ENCODE results near the gene CLN6.
"Not testable (repeated sequence)": the region's sequence is repeated elsewhere in the genome, so short reads cannot be mapped to it uniquely, and the experiment has no call there.

Gene CLN6

DNA sequence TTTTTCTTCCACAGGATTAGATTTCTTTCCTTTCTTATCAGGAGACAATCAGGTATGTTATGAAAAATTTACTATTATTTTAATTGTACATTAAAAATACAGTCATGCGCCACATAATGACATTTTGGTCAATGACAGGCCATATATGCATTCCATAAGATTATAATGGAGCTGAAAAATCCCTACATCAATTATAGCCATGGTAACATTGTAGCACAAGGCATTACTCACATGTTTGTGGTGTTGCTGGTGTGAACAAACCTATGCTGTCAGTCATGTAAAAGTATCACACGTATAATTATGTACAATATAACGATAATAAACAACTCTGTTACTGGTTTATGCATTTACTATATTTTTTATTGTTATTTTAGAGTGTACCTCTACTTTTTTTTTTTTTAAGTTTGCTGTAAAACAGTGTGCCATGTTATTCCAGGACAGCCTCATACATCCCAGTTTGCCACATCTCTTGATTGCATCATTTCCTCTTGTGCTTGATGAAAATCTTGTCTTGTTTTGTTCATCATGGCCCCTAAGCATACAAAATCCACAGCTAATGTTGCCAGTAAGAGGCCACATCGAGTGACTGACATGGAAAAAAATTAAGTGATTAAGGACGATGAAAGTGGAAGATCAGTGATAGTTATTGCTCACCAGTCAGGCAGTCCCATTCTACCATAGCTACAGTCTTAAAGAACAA, 45.8 kb downstream of the CLN6 start:
- DNase-seq (ENCODE audit: low read depth in 2 of 2): peak; percentile 56 to 60
- TF ChIP-seq, protein P1, sequence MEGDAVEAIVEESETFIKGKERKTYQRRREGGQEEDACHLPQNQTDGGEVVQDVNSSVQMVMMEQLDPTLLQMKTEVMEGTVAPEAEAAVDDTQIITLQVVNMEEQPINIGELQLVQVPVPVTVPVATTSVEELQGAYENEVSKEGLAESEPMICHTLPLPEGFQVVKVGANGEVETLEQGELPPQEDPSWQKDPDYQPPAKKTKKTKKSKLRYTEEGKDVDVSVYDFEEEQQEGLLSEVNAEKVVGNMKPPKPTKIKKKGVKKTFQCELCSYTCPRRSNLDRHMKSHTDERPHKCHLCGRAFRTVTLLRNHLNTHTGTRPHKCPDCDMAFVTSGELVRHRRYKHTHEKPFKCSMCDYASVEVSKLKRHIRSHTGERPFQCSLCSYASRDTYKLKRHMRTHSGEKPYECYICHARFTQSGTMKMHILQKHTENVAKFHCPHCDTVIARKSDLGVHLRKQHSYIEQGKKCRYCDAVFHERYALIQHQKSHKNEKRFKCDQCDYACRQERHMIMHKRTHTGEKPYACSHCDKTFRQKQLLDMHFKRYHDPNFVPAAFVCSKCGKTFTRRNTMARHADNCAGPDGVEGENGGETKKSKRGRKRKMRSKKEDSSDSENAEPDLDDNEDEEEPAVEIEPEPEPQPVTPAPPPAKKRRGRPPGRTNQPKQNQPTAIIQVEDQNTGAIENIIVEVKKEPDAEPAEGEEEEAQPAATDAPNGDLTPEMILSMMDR (IDR thresholded peaks at IDR 0.05; ENCODE audit: low read depth, low read length): no peak
- no peak overlapping the region for H3K4me3 ChIP-seq (replicated peaks in 1 of 2; ENCODE audit: low read depth in 2 of 2, low read length in 2 of 2)

GRCh38 chr15:68177742-68178141, 51.8 kb downstream of the CLN6 start:
- peak; percentile 29 to 59 for DNase-seq (ENCODE audit: low read depth in 2 of 2)
- TF ChIP-seq, protein P1 (IDR thresholded peaks at IDR 0.05; ENCODE audit: low read depth, low read length): no peak

GRCh38 chr15:68176601-68177000, 52.9 kb downstream of the CLN6 start:
- TF ChIP-seq, protein P1 (IDR thresholded peaks at IDR 0.05; ENCODE audit: low read depth, low read length): no peak
- DNase-seq (ENCODE audit: low read depth in 2 of 2): peak; percentile 50 to 54
- H3K4me3 ChIP-seq (replicated peaks in 1 of 2; ENCODE audit: low read depth in 2 of 2, low read length in 2 of 2): no peak overlapping the region

More at GRCh38 chr15:68177742-68178141, 51.8 kb downstream of the CLN6 start:
- H3K4me3 ChIP-seq (replicated peaks in 1 of 2; ENCODE audit: low read depth in 2 of 2, low read length in 2 of 2): no peak overlapping the region

DNA sequence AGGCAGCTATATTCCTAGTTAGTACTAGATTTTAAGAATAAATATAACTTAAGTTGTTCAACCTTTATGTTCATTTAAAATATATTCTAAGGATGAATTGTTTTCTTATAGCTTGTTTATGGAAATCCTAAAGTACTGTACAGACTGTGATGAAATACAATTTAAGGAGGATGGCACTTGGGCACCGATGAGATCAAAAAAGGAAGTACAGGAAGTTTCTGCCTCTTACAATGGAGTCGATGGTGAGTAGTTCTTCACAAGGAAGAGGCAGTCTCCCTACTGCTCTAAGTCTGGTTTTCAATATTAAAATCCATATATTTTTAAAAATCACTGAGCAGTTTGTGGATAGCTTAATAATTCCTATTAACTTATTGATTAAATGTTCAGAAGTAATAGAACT, 54.0 kb downstream of the CLN6 start:
- DNase-seq (ENCODE audit: low read depth in 2 of 2): no peak
- no peak overlapping the region for H3K4me3 ChIP-seq (replicated peaks in 1 of 2; ENCODE audit: low read depth in 2 of 2, low read length in 2 of 2)
- TF ChIP-seq, protein P1 (IDR thresholded peaks at IDR 0.05; ENCODE audit: low read depth, low read length): no peak

GRCh38 chr15:68173119-68173518, 56.4 kb downstream of the CLN6 start:
- H3K4me3 ChIP-seq (replicated peaks in 1 of 2; ENCODE audit: low read depth in 2 of 2, low read length in 2 of 2): no peak overlapping the region
- DNase-seq (ENCODE audit: low read depth in 2 of 2): no peak
- TF ChIP-seq, protein P1 (IDR thresholded peaks at IDR 0.05; ENCODE audit: low read depth, low read length): no peak

GRCh38 chr15:68172037-68172436, 57.5 kb downstream of the CLN6 start:
- not testable (repeated sequence) for H3K4me3 ChIP-seq (replicated peaks in 1 of 2; ENCODE audit: low read depth in 2 of 2, low read length in 2 of 2); DNase-seq (ENCODE audit: low read depth in 2 of 2)

GRCh38 chr15:68166847-68167246, 62.7 kb downstream of the CLN6 start:
- TF ChIP-seq, protein P1 (IDR thresholded peaks at IDR 0.05; ENCODE audit: low read depth, low read length): no peak
- no peak for DNase-seq (ENCODE audit: low read depth in 2 of 2)
- H3K4me3 ChIP-seq (replicated peaks in 1 of 2; ENCODE audit: low read depth in 2 of 2, low read length in 2 of 2): no peak overlapping the region

All from cardiac fibroblast (primary cell).